GM19193 (cell line): ENCODE data around the gene USP21.
A peak's percentile ranks its signal among the peaks of the same experiment; 100 is the strongest.

Experiments
- POLR2A ChIP-seq: IDR thresholded peaks from 4 replicates; pipeline ENCODE4 v1.6.1; 2011; ENCODE audit not compliant: insufficient read depth, insufficient read length; ENCODE audit errors: extremely low read depth

Gene USP21

DNA sequence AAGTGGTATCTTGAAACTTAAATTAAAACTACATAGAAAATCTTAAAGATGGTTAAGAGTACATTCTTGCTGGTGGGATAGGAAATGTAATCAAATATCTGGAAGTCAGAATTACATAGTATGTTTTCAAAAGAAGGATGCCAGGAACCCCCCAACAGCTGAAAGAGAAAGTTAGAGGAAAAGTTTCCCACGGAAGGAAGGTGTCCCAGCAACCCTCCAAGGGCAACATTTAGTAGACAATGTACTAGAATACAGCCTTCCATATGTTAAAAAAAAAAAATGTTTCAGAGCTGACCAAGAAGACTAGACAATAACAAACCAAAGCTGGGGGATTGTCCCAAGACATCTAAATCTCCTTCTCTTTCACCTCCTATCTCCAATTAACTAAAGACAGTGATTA, 29.0 kb upstream of the USP21 start:
- TF ChIP-seq POLR2A, result no peak

DNA sequence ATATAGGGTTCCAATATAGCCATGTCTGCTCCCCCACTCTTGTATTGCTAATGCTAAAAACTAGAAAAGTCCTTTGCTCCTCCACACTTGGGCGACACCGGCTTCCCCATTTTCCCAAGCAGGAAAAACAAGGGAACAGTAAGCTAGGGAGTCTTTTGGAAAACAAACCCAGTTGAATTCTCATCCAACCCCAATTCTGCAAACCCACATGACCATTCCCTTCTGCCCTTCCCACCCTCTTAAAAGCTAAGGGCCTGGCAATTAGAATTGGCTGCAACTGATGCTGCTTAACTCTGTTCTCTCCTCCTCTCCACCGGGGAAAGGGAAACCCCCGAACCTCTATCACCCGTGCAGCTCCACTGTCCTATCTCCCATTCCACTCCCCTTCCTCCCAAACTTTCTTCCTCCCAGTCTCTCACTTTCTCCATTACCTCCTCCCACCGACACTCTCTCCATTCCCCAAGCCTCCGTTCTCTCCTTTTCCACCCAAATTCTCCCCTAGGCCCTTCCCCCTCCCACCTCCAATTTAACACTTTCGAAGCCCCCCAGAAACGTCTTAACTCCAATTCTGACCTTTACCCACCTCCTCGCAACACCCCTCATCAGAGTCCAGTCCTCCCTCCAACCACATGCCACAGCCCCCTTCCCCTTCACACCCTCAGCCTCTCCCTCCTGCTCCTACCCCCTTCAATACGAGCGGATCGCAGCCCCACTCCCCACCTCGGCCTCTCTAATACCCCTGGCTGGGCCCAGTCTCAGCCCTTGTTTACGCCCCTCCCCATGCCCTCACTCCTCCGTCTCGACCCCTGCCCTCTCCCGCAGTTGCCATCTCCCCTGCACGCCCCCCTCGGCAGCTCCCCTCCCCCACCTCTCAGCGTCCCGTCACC, 27.5 kb upstream of the USP21 start:
- no peak for TF ChIP-seq POLR2A

DNA sequence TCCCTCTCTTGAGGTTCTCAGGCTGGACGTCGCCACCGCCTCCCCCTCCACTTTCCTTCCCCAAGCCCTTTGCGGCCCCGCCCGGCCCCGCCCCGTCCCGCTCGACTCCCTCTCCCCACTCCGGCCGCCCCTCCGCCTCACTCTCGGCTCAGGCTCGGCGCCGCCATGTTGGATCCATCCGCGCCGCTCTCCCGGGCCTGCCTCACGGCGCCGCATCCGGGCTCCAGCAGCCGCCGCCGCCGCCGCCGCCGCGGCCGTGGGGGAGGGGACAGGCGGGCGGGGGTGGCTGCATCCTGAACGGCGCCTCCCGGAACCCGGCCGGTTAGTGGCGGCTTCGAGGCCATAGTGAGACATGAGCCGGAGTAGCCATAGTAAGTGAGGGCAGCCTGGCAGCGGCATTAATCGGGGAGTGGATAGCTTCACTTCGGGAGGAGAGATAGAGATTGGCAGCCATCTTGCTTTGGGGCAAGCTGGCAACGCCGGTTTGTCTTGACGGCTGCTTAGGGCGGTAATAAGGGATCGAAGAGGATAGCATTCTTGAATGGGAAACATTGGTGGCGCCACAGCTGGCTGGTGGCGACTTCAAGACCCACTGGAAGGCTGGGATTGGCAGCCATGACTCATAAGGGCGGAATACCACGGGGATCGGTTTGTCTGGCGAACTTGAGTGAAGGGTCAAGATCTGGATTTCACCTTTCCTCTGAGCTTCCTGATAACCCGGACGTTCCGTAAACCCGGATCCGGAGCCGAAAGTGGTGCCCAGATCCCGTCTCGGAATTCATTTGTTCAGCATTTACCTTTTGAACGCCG, 26.7 kb upstream of the USP21 start, which contains the start of gene DEDD:
DEDD (minus strand) TSS at position 258 of the 810 bp plus-strand sequence. CDS start 8,205 bp downstream, outside the sequence.
- TF ChIP-seq POLR2A, result peak; percentile 63

DNA sequence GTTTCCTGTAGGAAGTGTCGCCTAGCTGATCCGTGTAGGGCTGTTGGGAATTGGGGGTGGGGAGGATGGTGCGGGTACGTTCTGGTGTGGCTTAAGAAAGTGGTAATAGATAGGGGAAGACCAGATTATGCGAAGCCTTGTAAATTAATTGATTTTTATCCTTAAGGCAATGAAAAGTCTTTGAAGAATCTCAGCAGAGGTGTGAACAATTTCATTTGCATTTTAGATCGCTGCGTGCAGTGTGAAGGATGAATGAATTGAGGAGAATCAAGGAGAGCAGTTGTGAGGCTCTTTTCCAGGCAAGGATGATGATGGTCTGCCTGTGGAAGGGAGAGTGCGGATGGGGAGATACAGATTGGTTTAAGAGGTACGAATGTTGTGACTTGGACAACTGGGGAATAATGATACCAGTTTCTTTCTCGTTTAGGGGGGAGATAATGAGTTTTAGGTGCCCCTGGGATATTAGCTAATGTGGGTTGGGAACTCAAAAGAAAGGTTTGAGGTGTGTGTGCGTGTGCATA, 26.0 kb upstream of the USP21 start:
- TF ChIP-seq POLR2A, result no peak

DNA sequence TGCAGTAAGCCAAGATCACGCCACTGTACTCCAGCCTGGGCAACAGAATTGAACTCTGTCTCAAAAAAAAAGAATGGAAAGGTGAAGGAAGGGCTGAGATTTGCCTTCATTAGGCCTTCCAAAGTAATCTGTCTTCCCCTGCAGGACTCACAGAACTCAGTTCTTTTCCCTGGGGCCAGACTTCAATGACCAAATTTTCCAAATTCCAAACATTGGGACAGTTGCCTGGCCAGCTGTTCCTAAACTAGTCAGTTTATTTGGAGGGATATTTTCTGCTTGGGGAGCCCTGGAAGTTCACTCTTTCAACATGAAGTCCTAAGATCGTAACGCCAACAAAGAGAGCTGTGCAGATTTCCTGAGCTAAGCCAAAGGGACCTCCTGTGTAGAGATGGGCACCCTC, 21.4 kb upstream of the USP21 start:
- TF ChIP-seq POLR2A, result no peak

DNA sequence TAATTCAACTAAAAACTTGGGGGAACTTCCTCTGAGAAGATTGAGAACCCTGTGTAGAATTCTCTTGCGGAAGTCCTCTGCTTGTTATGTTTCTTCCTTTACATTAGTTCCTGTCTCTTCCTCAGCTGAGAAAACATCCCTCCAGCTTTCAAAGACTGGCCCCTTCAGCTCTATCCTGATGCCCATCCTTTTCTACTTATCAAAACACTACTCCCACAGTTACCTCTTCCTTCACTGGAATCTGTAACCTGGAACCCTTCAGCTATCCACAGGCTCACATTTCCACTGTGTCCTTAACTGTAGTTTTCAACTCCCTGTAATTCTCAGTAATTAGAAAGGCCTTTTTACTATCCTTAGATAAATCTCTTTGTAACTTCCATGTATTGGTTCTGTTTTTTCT, 20.9 kb upstream of the USP21 start:
- TF ChIP-seq POLR2A, result no peak

DNA sequence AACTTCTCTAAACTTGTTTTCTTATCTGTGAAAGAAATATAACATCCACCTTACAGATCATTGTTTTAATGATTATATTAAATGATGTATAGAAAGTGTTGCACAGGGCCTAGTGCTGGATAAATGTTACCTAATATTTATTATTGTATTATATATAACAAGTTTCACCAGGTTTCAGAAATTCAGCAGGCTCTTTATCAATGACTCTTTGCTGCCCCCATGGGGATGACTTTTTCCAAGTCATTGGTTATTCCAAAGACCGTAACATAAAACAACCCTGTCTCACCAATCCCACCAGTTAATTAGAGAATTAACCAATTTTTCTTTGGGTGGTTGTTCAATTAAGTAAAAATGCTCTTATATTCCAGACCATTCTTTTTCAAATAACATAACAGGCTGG, 19.5 kb upstream of the USP21 start:
- TF ChIP-seq POLR2A, result no peak

DNA sequence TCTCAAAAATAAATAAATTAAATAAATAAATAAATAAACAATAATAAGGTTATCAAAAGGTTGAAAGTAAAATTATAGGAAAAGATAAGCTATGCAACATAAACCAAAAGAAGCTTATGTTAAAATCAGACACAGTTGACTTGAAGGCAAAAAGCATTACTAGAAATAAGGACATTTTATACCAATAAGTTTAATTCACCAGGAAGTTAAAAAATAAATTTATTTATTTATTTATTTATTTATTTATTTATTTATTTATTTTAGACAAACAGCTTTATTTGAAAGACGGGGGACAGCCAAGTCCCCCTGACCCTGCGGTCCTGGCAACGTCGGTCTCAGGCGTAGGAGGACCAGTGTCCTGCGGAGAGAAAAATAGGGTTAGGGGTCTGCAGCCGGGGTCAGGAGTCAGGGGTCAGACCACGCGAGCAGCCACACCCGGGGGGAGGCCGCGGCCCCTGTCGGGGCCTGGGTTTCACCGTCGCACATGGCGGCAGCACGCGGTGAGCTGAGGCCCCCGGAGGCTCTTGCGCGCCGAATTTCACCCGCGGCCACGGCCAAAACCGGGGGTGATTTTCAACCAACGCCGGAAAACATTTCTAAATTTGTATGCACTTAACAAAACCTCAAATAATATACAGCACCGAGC, 18.4 kb upstream of the USP21 start:
- no peak for TF ChIP-seq POLR2A

DNA sequence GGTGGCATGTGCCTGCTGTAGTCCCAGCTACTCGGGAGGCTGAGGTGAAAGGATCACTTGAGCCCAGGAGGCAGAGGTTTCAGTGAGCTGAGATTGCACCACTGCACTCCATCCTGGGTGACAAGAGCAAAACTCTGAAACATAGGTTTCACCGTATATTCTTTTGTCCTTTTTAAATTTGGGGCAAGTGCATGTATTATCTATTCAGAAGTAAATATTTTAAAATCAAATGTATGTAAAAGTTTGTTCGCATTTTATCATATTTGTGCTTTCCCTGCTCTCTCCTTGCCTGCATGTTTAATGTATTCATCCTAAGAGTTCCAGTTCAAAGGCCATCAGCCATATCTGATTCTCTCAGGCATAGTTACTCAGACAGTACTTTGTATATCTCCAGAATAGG, 13.5 kb upstream of the USP21 start:
- TF ChIP-seq POLR2A, result no peak

DNA sequence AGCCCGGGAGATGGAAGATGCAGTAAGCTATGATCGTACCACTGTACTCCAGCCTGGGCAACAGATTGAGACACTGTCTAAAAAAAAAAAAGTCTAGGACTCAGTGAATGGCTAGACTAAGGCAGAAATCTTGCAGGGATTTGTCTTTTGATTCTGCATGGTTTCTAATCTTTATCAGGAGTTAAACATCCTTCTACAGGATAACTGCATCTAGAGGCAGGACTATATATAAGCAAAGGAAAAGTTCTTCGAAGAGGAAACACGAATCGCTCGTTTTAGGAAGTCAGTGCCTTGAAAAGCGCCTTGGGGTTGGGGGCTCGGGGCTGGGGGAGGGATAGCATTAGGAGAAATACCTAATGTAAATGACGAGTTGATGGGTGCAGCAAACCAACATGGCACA, 6.1 kb upstream of the USP21 start:
- no peak for TF ChIP-seq POLR2A

DNA sequence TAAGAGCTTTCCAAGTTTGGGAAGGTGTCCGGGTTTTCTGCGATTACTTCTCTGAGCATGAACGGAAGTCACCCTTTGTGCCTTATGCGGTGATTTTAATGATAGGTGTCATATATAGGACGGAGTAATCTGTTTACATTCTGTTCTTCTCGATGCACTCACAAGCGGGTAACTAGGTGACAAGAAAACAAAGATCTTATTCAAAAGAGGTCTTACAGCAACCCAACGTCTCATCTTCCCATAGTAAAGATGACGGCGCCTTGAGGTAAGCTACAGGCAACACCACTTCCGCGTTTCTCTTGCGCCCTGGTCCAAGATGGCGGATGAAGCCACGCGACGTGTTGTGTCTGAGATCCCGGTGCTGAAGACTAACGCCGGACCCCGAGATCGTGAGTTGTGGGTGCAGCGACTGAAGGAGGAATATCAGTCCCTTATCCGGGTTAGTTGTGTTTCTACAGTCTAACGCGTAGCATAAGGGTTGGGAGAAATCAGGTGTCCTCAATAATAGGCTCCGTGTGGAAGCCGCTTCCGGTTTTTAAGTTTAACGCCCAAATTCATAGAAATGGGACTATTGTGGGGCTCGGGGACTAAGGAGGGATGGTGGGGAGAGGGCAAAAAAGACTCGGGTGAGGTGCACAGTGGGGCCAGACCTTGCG, 5.5 kb upstream of the USP21 start, which contains the start of gene UFC1:
UFC1 (plus strand) TSS at position 297 of the 656 bp plus-strand sequence; CDS start at position 317, 20 bp downstream.
- peak; percentile 93 for TF ChIP-seq POLR2A

DNA sequence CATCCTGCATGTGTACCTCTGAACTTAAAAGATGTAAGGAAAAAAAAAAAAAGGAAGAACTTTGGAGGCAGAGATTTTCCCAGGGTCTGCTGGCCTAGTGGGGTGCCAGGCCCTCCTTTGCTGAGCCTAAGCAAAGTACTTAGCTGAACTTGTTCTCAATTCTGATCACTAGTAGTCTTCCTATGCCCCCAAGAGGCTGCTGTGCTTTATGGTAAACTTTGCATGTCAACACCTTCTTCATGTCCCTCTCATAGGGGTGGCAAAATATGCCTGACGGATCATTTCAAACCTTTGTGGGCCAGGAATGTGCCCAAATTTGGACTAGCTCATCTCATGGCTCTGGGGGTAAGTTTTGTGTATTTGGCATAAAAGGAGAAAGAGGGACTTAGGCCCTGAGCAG, 1.4 kb upstream of the USP21 start:
- TF ChIP-seq POLR2A, result no peak

DNA sequence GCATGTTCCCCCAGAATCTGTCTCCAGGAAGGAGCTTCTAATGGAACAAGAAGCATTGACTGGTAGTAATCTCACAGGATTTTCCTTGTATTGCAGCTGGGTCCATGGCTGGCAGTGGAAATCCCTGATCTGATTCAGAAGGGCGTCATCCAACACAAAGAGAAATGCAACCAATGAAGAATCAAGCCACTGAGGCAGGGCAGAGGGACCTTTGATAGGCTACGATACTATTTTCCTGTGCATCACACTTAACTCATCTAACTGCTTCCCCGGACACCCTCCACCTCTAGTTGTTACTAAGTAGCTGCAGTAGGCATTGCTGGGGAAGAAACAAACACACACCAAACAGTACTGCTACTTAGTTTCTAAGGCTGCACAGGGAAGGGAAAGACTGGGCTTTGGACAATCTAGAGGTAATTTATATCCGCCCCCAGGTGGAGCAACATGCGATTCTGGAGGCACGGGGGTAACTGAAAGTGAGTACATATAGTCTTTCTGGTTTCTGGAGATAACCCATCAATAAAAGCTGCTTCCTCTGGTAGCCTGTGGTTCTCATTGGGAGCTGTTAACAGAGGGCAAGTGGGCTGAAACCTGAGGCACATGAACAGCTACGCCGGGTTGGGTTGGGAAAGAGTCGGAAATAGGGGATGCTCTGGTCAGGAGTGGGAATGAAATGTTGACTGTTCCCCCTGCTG, 837 bp upstream of the USP21 start:
- TF ChIP-seq POLR2A, result no peak

DNA sequence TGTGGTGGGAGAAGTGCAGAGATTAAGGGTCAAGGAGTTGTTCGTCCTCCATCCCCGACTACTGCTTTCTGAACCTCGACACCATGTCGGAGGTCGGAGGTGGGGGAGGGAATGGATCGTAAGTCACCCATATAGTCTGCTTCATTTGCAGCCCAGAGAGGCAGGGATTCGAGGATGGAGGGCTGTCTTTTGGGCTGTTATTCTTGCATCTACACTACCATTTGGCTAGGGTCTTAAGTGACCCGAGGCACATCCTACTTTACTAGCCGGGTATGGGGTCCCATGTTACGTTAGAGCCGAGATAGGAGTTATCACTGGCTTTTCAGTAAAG, 578 bp downstream of the USP21 start:
- TF ChIP-seq POLR2A, result no peak
